AG04449 (cell line): ENCODE results near the gene SLC37A1.

Source experiments
- CTCF ChIA-PET: fragments of 350-600 bp; formaldehyde crosslinking; extraction: SDS; loops from one replicate; lab custom pipeline; 2021; ENCODE audit warnings: antibody characterized with exemption; lab: Yijun Ruan, JAX
- POLR2A ChIA-PET: fragments of 400-600, 350-600 bp; formaldehyde crosslinking; extraction: SDS; loops from one replicate; lab custom pipeline; 2020; ENCODE audit warnings: antibody characterized with exemption, inconsistent platforms; lab: Yijun Ruan, JAX
- DNase-seq: peaks from one replicate; pipeline ENCODE4 v3.0.0-alpha.2; 2010; ENCODE audit warnings: low read depth, low spot score
- H3K4me3 ChIP-seq: 2 replicates; pipeline ENCODE4 v1.5.1; 2011; ENCODE audit warnings: low read depth, mild to moderate bottlenecking, control low read depth, low read length
- CTCF ChIP-seq: IDR thresholded peaks from one replicate; pipeline ENCODE4 v1.5.1; 2011; ENCODE audit warnings: mild to moderate bottlenecking, moderate library complexity, low read length, control low read depth, inconsistent platforms; ENCODE audit not compliant: insufficient read depth; ENCODE audit errors: missing control alignments

Gene SLC37A1

GRCh38 chr21:42565886-42566523, 52.4 kb downstream of the SLC37A1 start:
- CTCF ChIA-PET = no interaction called here
- H3K4me3 ChIP-seq = no peak overlapping the region
- no peak for TF ChIP-seq CTCF
- POLR2A ChIA-PET = no interaction called here
- no peak for DNase-seq

- DNase-seq = no peak
- TF ChIP-seq CTCF = no peak
- ChIA-PET CTCF (no interaction called here), POLR2A (no interaction called here)
- H3K4me3 ChIP-seq = no peak overlapping the region
These were observed 53.0 kb downstream of the SLC37A1 start for GRCh38 chr21:42566524-42567213.

GRCh38 chr21:42567214-42567555, 53.5 kb downstream of the SLC37A1 start:
- H3K4me3 ChIP-seq = no peak overlapping the region
- POLR2A ChIA-PET = no interaction called here
- TF ChIP-seq CTCF = no peak
- CTCF ChIA-PET = no interaction called here
- DNase-seq = no peak

GRCh38 chr21:42567861-42568260, 54.2 kb downstream of the SLC37A1 start:
- no peak for TF ChIP-seq CTCF
- no peak for DNase-seq
- H3K4me3 ChIP-seq = no peak overlapping the region
- ChIA-PET CTCF (no interaction called here), POLR2A (no interaction called here)

GRCh38 chr21:42568376-42568775, 54.7 kb downstream of the SLC37A1 start:
- no peak for DNase-seq
- TF ChIP-seq CTCF = no peak
- no peak overlapping the region for H3K4me3 ChIP-seq
- CTCF ChIA-PET = no interaction called here
- POLR2A ChIA-PET = no interaction called here

GRCh38 chr21:42568866-42569731, 55.4 kb downstream of the SLC37A1 start:
- no peak for DNase-seq
- H3K4me3 ChIP-seq = no peak overlapping the region
- CTCF ChIA-PET = no interaction called here
- no peak for TF ChIP-seq CTCF
- POLR2A ChIA-PET = no interaction called here
